Fibroblast of lung (primary cell): ENCODE results near the gene TMEM217.

Experiments used
- CTCF ChIP-seq, 2 donors: IDR thresholded peaks in 1 of 2; conservative IDR thresholded peaks in 1 of 2; 1 replicate in 1 of 2; 2 replicates in 1 of 2; pipeline ENCODE4 v1.5.1; 2011 to 2012; ENCODE audit warnings: low read length in 2 of 2, control low read depth in 1 of 2, inconsistent platforms in 1 of 2, low read depth in 1 of 2, mild to moderate bottlenecking in 1 of 2
- EZH2 ChIP-seq: IDR thresholded peaks from 2 replicates; pipeline ENCODE4 v1.5.1; 2012; ENCODE audit warnings: low read length, control low read depth, mild to moderate bottlenecking; ENCODE audit errors: missing control alignments

GRCh38 chr6:37202788-37203491 is 55.0 kb downstream of the TMEM217 start:
- no peak for TF ChIP-seq CTCF (conservative IDR thresholded peaks at IDR 0.05 in 1 of 2, IDR thresholded peaks at IDR 0.05 in 1 of 2; ENCODE audit: low read depth in 1 of 2, low read length in 2 of 2)
- no peak for TF ChIP-seq EZH2
